Measurements from ENCODE around the gene C1orf210. TPM values are rescaled to one million over a fixed set of nuclear protein-coding genes. Genes with fewer than 3 reads are reported as not detected.

The C1orf210 gene
- total and polyA plus RNA-seq, 9 of the 15 experiments (the other 6 are each of a cell fraction or from before 2014, with no cell fraction given), result 0.21 TPM; not detected in 8

- Histone ChIP-seq H3K4me3 (no peak overlapping the region), H4K20me1 (replicated peaks; ENCODE audit: control insufficient read depth, insufficient read depth, low read length) (peaks cover 10% of the 10 kb centered on the region; the same call in 1 of the 2 replicates), H3K27ac (ENCODE audit: extremely low read depth, low read depth, low read length) (no peak overlapping the region), H2AFZ (ENCODE audit: low read depth, low read length) (no peak overlapping the region), H3K79me2 (ENCODE audit: control insufficient read depth, insufficient read depth, low read length) (no peaks in the 10 kb centered on the region), H3K27me3 (ENCODE audit: control insufficient read depth in 2 of 2, insufficient read depth in 2 of 2, low read length in 2 of 2) (peaks cover 26 to 63% of the 10 kb centered on the region in 2 experiments), H3K4me1 (replicated peaks in 1 of 2; ENCODE audit: control insufficient read depth in 2 of 2, insufficient read depth in 2 of 2, low read length in 2 of 2) (0 out of 5 replicates have a peak, but pooled peaks cover 0 to under 1% of the 10 kb centered on the region in 2 experiments), H3K36me3 (ENCODE audit: control insufficient read depth, insufficient read depth, low read length) (no peaks in the 10 kb centered on the region), H3K9me3 (replicated peaks; ENCODE audit: control insufficient read depth, insufficient read depth, low read depth, low read length) (no peaks in the 10 kb centered on the region), H3K9ac (ENCODE audit: insufficient read depth in 1 of 2, low read depth in 2 of 2, low read length in 2 of 2) (no peak overlapping the region), H3K9me1 (ENCODE audit: control insufficient read depth, insufficient read depth, low read length) (no peaks in the 10 kb centered on the region), H3K4me2 (ENCODE audit: insufficient read depth, low read length) (no peak overlapping the region)
- no peak for FAIRE-seq
- in situ Hi-C loops (cut with MboI), result loop anchor here (10.0 kb wide), 1 partner anchor 702 kb away; the partner anchor contains the start of gene ARTN
- no peak for DNase-seq (ENCODE audit: extremely low read depth in 1 of 4, low spot score in 3 of 4)
- no peak for ATAC-seq
- POLR2A ChIA-PET, result interaction anchor here (1.1 to 1.7 kb wide), 2 partner anchors 26 to 182 kb away, joined by 3 to 5 read pairs; no protein-coding TSS in a partner anchor
- CTCF ChIA-PET (ENCODE audit: low intra/inter-chr PET ratio), result no interaction called here
- BruUV-seq (replicated peaks), result no TSS peak
- 25% methylated on average over 4 of the region's 4 CpGs for WGBS (ENCODE audit: insufficient coverage, low coverage, missing lambda C conversion rate)
- intact Hi-C loops (cut with micrococcal nuclease), result no loop called here
- no peak for TF ChIP-seq IFI16 (CRISPR knock-in tag; IDR thresholded peaks at IDR 0.05)
- no peak for TF ChIP-seq SMAD2 (IDR thresholded peaks at IDR 0.05; ENCODE audit: low read depth, low read length)
- no peak for TF ChIP-seq NEUROD1 (IDR thresholded peaks at IDR 0.05; ENCODE audit: borderline replicate concordance, low read depth, low read length, partially characterized antibody)
- no peak for TF ChIP-seq KLF6 (CRISPR knock-in tag; IDR thresholded peaks at IDR 0.05; ENCODE audit: borderline replicate concordance)
- no peak for TF ChIP-seq MGA (IDR thresholded peaks at IDR 0.05)
- no peak for TF ChIP-seq MAFG (tag; conservative IDR thresholded peaks at IDR 0.05)
- no peak for TF ChIP-seq ZBTB5 (IDR thresholded peaks at IDR 0.05)
- no peak for TF ChIP-seq SP1 (CRISPR knock-in tag; IDR thresholded peaks at IDR 0.05)
Measured at GRCh38 chr1:43232482-43232881, 52.9 kb downstream of the C1orf210 start.
